ENCODE results near the gene ROCK2.

GRCh38 chr2:11387100-11387390 is 42.6 kb upstream of the ROCK2 start:
- no peak for TF ChIP-seq CTCF (IDR thresholded peaks at IDR 0.05)
- TF ChIP-seq POLR2AphosphoS5 (IDR thresholded peaks at IDR 0.05): peak; percentile 53
